Retina (tissue), 1 donor: ENCODE results near the gene FDXACB1.
"Not testable (repeated sequence)": the region's sequence is repeated elsewhere in the genome, so short reads cannot be mapped to it uniquely, and the experiment has no call there.

Experiments
- DNase-seq: peaks from one replicate; pipeline ENCODE4 v3.0.0-alpha.2; 2016

Gene FDXACB1

DNA sequence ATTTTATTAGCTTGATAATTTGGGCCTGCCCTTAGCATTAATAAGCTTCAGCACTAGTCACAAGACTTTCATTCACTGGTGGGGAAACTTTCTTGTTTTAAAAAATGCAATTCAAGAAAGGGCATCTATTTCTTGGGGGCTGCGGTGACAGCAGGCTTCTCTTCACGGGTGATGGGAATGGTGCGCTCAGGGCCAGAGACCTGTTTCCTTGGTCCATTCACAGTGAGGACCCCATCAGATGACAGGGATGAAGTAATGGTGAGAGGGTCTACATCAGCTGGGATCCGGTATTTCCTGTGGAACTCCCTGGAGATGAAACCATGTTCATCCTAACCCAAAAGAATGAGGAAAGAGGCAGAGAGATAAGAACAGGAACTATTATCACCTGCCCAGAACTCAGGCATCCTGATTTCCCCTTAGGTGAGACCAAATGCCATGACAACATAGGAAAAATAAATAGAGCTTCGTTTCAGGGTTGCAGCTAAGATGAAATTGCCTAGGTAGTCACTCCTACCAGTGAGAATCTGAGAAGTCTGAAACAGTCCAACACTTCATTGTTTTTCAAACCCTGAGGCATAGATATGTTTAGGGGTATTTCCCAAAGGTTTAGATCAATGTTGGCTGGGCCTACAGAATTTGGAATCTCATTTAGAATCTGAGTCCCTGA lies 29.8 kb upstream of the FDXACB1 start:
- DNase-seq = no peak

DNA sequence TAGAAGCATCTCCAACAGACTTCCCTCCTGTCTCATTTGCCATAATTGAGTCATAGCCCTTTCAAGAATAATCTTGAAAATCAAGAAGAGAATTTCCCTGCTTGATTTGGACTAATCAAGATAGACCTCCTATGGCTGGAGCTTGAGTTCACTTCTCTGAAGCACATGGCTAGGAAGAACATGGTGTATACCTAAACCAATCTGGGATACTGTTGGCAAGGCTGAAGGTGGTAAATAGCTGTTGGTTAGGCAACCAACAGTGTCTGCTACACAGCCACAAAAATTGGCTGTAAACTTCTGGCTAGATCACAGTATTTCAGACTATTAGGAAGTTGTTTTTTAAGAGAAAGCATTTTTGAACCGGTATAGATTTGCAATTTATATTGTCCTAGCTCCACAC lies 27.7 kb upstream of the FDXACB1 start:
- DNase-seq = no peak

DNA sequence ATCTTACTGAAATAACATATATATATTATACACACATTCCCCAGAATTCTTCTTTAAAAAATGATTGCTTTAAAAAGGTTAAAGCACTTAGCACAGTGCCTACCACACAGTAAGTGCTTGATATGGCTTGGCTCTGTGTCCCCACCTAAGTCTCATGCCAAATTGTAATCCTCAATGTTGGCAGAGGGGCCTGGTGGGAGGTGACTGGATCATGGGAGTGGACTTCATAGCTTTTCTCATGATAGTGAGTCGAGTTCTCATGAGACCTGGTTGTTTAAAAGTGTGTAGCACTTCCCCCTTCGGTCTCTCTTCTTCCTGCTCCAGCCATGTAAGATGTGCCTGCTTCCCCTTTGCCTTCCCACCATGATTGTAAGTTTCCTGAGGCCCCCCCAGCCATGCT lies 26.4 kb upstream of the FDXACB1 start:
- DNase-seq = no peak

DNA sequence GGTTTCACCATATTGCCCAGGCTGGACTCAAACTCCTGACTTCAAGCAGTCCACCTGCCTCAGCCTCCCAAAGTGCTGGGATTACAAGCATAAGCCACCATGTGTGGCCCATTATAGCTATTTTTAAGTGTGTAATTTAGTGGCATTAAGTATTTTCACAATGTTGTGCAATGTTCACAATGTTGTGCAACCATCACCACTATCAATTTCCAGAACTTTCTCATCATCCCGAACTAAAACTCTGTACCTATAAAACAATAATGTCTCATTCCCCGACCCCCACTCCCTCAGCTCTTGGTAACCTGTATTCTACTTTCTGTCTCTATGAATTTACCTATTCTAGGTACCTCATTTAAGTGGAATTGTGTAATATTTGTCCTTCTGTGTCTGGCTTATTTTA lies 7.9 kb upstream of the FDXACB1 start:
- no peak for DNase-seq

DNA sequence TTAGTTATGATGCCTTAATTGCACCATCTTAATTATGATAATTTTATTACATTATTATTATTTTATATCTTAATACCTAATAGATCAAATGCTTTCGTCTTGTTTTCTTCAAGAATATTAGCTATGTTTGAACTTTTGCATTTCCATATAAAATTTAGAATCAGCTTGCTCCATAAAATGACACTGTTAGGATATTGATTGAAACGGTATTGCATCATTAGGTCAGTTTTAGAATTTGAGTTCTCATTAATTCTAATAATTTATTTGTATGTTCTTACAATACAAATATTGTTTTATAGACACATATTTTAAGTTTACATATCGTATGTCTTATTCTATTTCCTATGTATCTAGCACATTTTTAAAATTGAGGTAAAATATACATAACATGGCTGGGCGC lies 7.1 kb upstream of the FDXACB1 start:
- DNase-seq = no peak

DNA sequence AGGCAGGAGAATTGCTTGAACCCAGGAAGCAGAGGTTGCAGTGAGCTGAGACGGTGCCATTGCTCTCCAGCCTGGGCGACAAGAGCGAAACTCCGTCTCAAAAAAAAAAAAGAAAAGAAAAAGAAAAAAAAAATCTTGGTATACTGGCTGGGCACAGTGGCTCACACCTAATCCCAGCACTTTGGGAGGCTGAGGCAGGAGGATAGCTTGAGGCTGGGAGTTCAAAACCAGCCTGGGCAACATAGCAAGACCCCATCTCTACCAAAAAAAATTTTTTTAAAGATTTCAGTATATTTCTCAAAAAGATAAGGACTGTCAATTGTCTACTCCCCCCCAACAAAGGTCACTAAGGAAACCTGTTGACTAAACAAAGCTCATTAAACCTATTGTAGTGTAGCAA lies 6.1 kb upstream of the FDXACB1 start:
- DNase-seq = not testable (repeated sequence)

DNA sequence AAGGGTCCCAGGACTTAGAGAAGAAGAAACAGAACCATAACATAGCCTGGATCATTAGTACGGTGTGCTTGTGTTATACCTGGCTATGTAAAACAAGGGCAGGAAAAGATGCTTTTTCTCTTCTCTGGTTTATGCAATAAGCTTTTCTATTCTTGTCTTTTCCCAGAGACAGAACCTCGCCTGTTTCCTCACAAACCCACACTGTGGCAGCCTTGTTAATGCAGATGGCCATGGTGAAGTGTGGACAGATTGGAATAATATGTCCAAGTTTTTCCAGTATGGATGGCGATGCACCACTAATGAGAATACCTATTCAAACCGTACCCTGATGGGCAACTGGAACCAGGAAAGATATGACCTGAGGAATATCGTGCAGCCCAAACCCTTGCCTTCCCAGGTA lies 3.2 kb upstream of the FDXACB1 start:
- DNase-seq = no peak

DNA sequence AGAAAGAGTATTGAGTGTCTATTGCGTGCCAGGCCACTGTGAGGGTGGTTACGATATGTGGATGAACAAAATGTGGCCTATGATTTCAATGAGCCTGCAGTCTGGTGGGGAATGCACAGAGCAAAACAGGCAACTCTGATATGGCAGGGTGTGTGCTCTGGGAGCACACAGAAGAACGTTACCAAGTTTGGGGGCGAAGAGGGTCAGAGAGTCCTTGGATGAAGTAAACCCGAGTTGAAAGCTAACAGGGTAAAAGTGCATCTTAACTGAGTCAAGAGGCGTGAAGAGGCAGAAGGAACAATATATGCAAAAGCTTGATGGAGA lies 634 bp upstream of the FDXACB1 start:
- no peak for DNase-seq

DNA sequence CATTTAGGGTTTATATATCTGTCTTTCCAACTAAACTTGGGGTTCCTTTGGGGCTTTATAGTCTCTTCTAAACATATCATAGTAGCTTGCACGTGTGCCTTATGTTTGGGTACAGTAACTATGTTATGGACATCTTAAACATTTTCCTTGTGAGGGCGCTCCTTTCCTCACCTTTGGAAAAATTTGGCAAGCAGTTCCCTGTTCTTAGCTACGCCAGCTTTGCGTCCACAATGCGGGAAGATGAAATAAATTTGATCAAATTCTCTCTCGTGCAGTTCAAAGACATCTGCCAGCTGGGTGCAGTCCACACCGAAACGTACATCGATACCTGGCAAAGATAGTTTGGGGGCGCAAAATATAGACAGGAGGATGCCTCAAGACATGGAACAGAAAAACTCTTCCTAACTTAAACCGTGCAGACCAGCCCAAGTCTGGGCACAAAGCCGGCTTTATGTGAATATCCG lies 548 bp downstream of the FDXACB1 start:
- DNase-seq = no peak

DNA sequence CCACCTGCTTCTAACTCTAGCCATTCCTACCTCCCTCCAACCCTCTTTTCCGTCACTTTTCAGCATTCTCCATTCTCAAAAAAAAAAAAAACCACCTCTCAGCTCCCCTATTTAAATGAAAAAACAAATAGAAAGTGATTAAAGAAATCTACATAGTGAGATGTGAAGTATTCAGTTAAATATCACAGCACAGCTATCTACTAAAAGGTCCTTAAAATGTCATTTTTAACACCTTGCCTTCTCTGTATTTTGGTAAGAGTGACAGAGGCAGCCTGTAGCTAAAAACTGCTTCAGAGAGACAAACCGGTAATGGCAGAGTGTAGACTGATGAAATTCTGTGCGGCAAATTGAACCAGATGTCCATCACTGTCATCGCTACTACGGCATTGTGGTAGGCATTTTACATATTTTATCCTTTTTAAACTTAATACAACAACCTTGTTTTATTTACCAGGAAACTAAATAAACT lies 7.2 kb downstream of the FDXACB1 start:
- no peak for DNase-seq

DNA sequence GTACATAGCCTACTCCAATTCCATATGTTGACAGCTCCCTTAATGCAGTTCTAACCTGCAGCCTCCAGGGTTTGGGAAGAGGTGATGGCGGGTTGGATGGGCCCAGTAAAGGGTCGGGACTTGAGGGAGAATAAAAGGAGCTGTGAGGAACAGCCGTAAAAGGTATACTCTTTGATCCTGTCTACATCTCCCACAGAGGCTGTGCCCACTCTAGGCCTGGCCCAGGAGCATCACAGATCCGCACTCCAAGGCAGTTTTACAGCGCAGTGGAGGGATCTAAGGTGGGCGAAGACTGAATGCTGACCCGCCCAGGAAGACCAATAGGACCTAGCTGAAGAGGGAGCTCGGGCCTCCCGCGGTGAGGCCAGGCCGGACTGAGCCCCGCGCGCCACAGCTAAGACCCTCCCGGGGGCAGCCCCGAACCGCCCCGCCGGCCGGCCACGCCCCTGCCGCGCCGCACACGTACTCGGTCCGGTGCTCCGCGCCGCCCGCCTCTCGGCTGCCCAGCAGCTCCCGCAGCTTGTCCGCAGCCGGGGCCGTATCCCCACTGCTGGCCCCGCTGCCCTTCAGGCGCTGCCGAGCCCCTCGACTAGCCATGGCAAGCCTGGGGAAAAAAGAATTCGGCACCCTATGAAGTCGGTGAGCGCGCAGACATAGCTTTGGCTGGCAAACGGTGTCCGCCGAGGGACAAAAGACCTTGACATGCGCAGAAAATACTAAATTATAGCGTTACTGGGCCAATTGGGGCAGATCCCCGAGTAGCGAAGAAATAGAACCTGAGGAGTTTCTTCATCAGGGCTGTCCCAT lies 7.9 kb downstream of the FDXACB1 start, which contains the start of gene ALG9:
Gene ALG9 (minus strand): TSS at position 696 of the 807 bp plus-strand sequence. CDS start 99 bp downstream, at position 597.
- DNase-seq = peak; percentile 93

DNA sequence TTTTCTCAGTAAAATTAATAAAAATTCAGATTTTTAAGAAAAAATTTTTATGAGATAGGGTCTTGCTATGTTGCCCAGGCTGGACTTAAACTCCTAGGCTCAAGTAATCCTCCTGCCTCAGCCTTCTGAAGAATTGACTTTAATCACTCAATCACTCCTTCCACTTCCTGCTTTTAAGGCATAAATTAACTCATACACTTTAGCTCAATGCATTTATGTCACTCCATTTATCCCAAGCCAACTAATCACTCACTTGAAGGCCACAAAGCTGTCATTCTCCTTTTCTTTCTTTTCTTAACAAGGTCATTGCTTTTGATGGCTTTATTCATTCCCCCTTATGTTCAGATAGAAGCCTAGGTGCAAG lies 8.5 kb downstream of the FDXACB1 start:
- no peak for DNase-seq

DNA sequence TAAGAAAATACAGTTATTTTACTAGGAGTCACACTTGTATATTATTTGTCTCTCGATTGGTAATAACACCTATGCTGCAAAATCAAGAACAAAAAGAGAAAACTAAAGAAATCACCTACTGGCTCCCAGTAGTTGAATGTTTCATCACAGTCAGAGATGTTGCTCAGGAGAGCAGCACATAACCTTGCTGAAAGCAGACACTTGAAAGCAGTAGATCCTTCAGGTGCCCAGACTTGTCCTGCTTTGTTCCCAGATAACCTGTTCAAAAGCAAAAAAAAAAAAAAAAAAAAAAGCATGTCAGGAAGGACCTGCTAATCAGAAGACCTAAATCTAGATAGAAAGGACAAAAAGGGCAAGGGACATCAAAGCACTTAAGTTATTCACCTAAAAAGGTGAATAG lies 8.9 kb downstream of the FDXACB1 start:
- DNase-seq = no peak

DNA sequence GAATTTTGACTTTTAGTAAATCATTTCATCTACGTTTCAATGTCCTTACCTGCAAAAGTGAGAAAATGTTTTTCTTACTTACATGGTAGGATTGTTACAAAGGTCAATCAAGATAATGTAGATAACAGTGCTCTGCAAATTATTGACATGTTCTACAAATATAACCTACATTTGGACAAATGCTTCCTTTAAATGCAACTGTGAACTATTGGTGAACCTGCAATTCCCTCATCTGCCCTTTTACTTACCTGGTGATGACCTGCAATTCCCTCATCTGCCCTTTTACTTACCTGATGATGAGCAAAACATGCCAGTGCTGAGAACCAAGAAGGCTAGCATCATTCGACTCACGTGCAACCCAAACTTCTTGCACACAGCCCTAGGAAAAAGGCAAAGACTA lies 18.7 kb downstream of the FDXACB1 start:
- DNase-seq = no peak

DNA sequence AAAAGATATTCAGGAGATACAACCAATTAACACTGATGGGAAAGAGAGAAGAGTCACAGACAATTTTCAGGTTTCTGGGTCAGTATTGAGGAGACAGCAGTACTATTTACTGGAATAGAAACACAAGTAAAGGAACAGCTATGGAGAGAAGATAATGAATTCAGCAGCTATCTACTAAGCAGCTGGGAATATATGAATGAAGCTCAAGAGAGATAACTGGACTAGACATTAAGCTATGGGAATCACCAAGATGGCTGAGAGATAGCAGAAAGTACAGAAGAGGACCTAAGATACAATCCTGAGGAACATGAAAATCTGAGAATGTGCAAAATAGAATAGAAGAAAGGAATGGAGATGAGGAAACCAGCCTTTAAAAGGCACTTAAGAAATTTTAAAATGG lies 23.5 kb downstream of the FDXACB1 start:
- DNase-seq = no peak

DNA sequence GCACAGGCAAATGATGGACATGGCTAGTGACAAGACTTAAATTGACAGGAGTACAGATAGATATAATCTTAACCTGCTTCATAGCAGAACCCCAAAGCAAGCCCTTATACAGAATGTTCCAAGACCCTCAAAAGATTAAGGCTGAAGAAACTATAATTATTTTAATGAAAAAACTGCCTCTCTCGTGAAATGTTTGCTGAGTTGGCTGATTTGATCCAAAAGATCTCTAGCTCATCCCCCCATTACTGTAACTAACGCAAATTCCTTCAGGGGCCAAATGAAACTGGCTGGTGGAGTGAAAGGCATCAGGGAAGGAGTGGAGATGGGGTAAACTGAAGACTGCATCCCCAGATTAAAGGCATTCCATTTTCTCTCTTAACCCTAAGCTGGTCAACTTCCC lies 26.9 kb downstream of the FDXACB1 start:
- no peak for DNase-seq

DNA sequence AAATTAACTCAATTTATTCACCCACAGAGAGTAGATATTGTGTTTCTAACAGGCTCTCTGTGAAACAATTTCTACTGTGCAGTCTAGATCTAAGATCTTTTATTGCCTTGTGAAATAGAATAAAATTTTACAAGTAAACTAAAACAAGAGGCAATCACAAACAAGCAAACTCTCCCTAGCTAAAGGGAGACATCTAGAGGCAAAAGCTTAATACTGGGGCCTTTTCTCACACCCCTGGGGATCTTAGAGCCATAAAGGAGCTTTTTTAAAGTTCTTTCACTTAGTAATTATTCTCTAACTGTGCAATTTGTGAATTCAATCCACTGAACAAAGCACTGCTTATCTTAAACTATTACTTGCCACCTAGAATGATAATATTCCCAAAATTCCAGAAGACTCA lies 27.3 kb downstream of the FDXACB1 start:
- DNase-seq = no peak

DNA sequence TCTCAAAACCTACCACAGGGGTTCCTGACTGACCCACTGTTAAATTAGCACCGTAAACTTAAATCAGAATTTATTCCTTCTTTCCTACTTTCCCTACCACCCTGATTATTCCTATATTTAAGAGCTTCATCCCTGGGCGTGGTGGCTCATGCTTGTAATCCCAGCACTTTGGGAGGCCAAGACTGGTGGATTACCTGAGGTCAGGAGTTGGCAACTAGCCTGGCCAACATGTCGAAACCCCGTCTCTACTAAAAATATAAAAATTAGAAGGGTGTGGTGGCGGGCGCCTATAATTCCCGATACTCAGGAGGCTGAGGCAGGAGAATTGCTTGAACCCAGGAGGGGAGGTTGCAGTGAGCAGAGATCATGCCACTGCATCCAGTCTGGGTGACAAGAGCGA lies 27.9 kb downstream of the FDXACB1 start:
- no peak for DNase-seq

DNA sequence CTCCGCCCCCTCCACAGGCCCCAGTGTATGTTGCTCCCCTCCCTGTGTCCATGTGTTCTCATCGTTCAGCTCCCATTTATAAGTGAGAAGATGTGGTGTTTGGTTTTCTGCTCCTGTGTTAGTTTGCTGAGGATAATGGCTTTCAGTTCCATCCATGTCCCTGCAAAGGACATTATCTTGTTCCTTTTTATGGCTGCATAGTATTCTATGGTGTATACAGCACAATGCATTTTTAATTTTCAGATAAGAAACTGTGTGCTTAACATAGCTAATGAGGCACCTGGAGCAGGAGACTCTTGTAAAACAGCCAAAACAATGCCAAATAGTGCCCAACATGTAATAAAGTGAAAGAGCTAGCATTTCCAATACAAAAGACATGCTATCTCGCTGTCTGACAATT lies 29.3 kb downstream of the FDXACB1 start:
- no peak for DNase-seq

DNA sequence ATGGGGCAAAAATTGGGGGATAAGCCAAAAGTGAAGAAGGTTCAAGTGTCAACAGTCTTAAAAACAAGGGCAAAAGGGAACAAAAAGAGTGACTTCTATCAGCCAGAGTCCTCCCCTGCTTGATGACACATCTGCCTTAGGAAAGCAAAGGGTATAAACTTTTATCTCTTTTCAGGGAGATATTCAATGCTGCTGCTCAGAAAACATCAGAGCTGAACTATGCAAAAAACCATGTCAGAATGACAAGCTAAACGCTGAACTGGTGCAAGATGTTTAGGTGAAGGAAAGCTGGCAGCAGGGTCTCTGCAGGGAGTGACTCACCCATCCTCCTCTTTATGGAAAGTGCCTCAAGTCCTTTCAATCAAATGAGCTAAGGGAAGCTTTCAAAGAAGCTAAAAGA lies 32.3 kb downstream of the FDXACB1 start:
- DNase-seq = no peak

DNA sequence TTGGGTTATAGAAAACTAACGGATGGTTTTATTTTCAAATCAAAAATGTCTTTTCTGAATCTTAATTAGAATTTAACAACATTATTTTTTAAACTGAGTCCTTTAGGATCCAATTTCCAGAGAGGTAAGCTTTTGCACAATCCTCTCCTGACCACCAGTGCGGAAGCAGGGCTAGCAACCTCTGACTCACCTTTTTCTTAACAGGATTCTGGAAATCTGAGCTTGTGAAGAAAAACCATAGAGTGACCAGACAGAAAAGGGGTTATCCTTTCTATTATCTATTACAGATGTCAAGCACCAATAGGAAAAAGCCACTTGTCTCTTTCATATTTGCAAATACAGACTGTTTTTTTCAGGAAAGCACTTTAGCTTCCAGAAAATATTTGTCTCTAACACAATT lies 32.9 kb downstream of the FDXACB1 start:
- DNase-seq = no peak

DNA sequence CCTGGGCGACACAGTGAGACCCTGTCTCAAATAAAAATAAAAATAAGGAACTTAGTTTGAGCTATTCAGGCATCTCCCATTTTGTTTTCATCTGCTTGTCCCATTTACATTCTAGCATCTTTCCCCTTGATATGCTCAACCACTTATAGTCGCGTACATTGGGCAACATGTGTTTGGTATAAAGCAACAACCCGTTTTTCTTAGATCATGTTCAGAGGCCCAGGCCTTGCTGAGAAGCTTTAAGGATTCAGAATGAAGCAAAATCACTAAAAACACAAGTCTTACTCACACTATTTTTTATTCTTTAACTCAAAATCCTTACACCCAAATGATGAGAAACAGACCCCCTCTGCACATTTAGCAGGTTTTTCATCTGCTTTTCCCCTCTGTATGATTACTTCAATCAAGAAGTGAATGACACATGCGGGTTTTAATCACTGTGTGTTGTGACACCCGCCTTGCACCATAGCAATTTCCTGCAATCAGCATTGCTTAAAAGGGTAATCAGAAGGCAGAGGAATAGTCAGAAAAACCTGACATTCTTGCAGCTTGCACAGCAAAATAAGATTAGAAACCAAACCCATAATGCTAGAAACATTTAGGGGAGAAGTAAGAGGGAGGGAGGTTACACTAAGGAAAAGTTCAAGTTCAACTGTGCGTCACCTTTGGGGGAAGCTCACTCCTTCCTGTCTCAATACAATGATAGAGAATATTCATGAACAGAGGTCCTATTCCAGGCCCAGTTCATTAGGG lies 33.5 kb downstream of the FDXACB1 start:
- no peak for DNase-seq

DNA sequence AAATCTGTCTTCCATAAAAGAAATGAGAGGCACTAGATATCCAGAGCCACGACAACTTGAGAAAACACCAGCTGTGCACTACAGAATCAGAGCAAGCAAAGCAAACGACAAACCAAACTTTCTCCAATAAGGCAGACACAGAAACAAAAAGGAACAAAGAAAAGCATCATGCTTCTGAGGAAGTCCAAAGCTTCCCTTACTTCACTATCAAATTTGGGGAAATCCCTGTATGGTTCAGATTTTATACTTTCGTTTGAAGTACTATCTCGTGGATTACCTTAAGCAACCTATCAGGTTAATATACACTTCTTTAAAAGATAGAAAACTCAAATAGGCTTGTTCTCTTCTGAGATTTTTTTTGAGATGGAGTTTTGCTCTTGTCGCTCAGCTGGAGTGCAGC lies 35.3 kb downstream of the FDXACB1 start:
- DNase-seq = no peak
